ENCODE data around the gene SLC27A1. TPM values are rescaled to one million over a fixed set of nuclear protein-coding genes. Genes with fewer than 3 reads are reported as not detected.
"Not testable (repeated sequence)": the region's sequence is repeated elsewhere in the genome, so short reads cannot be mapped to it uniquely, and the experiment has no call there.

Gene SLC27A1
- total RNA-seq, 1 donor from 2014 or later = 15.5 TPM

DNA sequence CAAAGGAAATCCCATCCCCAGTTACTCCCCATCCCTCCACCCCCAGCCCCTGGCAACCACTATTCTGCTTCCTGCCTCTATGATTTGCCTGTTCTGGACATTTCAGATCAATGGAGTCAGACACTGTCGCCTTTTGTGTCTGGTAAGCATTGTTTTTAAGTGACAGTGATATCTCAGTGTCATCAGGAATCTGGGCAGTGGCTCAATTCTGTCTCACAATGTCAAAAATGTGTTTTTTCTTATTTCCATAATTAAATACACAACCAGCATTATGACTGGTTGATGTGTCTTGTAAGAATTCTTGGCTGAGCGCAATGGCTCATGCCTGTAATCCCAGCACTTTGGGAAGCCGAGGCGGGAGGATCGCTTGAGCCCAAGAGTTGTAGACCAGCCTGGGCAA lies 21.0 kb downstream of the SLC27A1 start:
- H3K27ac Mint-ChIP-seq = no peak overlapping the region
- DNase-seq (ENCODE audit: extremely low spot score, unreplicated experiment) = no peak
- no peaks in the 10 kb centered on the region for H3K27me3 Mint-ChIP-seq
- H3K4me1 Mint-ChIP-seq (ENCODE audit: unreplicated experiment) = peaks cover 20% of the 10 kb centered on the region
- TF ChIP-seq, protein P1, sequence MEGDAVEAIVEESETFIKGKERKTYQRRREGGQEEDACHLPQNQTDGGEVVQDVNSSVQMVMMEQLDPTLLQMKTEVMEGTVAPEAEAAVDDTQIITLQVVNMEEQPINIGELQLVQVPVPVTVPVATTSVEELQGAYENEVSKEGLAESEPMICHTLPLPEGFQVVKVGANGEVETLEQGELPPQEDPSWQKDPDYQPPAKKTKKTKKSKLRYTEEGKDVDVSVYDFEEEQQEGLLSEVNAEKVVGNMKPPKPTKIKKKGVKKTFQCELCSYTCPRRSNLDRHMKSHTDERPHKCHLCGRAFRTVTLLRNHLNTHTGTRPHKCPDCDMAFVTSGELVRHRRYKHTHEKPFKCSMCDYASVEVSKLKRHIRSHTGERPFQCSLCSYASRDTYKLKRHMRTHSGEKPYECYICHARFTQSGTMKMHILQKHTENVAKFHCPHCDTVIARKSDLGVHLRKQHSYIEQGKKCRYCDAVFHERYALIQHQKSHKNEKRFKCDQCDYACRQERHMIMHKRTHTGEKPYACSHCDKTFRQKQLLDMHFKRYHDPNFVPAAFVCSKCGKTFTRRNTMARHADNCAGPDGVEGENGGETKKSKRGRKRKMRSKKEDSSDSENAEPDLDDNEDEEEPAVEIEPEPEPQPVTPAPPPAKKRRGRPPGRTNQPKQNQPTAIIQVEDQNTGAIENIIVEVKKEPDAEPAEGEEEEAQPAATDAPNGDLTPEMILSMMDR (conservative IDR thresholded peaks at IDR 0.05) = no peak
- no peak overlapping the region for H3K4me3 Mint-ChIP-seq
- no peaks in the 10 kb centered on the region for H3K9me3 Mint-ChIP-seq
- H3K36me3 Mint-ChIP-seq = no peaks in the 10 kb centered on the region

DNA sequence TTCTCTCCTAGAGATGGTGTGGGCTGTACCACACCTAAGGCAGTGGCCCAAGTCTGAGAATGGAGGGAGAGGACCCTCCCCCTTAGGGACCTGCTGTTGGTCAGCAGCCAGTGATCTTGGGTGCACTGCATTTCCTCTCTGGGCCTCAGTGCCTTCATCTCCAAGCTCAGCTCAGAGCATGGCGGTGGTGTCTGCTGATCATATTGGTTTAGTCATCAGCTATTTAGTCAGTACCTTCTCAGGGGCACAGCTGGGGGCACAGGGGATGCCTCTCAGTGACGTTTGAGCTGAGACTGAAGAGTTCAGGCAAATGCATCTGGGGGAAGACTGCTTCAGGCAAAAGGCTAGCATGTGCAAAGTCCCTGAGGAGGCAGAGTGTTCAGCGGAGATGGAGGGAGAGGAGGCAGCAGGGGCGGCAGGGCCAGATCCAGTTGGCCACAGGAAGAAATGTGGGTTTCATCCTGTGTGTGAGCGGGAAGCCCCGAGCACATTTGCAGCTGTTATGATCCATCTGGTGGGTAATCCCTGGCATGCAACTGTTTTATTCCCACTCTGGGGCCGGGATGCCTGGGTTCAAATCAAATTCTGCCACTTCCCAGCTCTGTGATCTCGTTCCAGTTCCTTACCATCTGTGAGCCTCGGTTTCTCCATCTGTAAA lies 25.4 kb downstream of the SLC27A1 start:
- TF ChIP-seq, protein P1 (conservative IDR thresholded peaks at IDR 0.05) = no peak
- no peaks in the 10 kb centered on the region for H3K27me3 Mint-ChIP-seq
- H3K4me1 Mint-ChIP-seq (ENCODE audit: unreplicated experiment) = peaks cover 20% of the 10 kb centered on the region
- DNase-seq (ENCODE audit: extremely low spot score, unreplicated experiment) = no peak
- H3K9me3 Mint-ChIP-seq = no peaks in the 10 kb centered on the region
- H3K36me3 Mint-ChIP-seq = no peaks in the 10 kb centered on the region
- no peak overlapping the region for H3K27ac Mint-ChIP-seq
- H3K4me3 Mint-ChIP-seq = no peak overlapping the region

DNA sequence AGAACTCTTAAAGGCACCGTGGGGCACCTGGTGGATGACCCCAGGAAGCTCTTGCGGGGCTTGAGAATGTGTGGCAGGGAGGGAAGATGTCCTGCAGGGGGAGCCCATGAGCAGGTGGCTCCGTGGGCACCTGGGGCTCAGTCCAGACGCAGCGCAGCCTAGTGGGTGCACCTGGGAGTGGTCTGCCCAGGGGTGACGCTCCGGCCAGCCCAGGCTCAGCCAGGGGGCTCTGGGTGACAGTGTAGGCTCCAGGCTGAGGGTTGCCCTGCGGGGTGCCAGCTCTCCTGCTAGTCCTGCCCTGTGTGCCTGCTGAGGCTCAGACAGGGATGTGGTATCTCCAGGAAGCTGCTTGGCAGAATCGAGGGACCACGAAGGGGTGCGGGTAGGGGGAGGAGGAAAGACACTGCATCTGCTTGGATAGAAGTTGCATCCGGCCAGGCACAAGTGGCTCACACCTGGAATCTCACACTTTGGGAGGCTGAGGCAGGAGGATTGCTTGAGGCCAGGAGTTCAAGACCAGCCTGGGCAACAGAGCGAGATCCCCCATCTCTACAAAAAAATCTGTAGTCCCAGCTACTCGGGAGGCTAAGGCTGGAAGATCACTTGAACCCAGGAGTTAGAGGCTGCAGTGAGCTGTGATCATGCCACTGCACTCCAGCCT lies 26.1 kb downstream of the SLC27A1 start:
- Mint-ChIP-seq H3K27ac (no peak overlapping the region), H3K4me1 (ENCODE audit: unreplicated experiment) (peaks cover 20% of the 10 kb centered on the region), H3K36me3 (no peaks in the 10 kb centered on the region), H3K9me3 (no peaks in the 10 kb centered on the region), H3K27me3 (no peaks in the 10 kb centered on the region), H3K4me3 (no peak overlapping the region)
- DNase-seq (ENCODE audit: extremely low spot score, unreplicated experiment) = no peak
- TF ChIP-seq, protein P1 (conservative IDR thresholded peaks at IDR 0.05) = peak; percentile 85

DNA sequence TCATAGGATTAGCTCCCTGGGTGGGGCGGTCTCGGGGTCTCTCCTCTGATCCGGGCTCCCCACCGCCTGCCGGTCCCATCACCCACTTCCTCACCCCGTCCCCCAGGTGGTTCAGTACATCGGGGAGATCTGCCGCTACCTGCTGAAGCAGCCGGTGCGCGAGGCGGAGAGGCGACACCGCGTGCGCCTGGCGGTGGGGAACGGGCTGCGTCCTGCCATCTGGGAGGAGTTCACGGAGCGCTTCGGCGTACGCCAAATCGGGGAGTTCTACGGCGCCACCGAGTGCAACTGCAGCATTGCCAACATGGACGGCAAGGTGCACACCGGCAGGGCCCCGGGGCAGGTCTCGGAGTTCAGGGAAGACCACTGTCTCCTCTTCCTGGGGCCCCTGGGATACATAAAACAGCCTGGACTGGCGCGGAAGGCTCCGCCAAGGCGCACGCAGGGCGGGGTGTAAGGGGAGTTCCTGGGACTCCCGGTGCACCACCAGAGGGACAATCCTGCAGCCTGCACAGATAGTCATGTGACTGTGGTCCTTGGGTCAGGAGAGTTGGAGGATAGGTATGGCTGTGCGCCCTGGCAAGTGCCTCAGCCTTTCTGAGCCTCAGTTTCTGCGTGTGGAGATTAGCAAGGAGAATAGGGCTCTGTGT lies 26.9 kb downstream of the SLC27A1 start:
- Mint-ChIP-seq H3K4me3 (no peak overlapping the region), H3K4me1 (ENCODE audit: unreplicated experiment) (peaks cover 20% of the 10 kb centered on the region)

DNA sequence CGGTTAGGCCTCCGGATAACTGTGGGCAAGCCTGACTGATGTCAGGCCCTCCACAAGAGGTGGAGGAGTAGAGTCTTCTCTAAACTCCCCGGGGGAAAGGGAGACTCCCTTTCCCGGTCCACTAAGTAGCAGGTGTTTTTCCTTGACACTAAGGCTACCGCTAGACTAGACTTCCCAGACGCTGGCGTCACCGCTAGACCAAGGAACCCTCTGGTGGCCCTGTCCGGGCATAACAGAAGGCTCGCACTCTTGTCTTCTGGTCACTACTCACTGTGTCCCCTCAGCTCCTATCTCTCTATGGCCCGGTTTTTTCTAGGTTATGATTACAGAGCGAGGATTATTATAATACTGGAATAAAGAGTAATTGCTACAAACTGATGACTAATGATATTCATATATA lies 28.7 kb downstream of the SLC27A1 start:
- not testable (repeated sequence) for H3K4me3 Mint-ChIP-seq

More for the DNA sequence above, 26.9 kb downstream of the SLC27A1 start:
- no peaks in the 10 kb centered on the region for H3K36me3 Mint-ChIP-seq
- no peak for DNase-seq (ENCODE audit: extremely low spot score, unreplicated experiment)
- no peak overlapping the region for H3K27ac Mint-ChIP-seq
- H3K9me3 Mint-ChIP-seq = no peaks in the 10 kb centered on the region
- H3K27me3 Mint-ChIP-seq = no peaks in the 10 kb centered on the region
- TF ChIP-seq, protein P1 (conservative IDR thresholded peaks at IDR 0.05) = no peak

More for the DNA sequence above, 28.7 kb downstream of the SLC27A1 start:
- H3K36me3 Mint-ChIP-seq; H3K27ac Mint-ChIP-seq; DNase-seq (ENCODE audit: extremely low spot score, unreplicated experiment); H3K9me3 Mint-ChIP-seq; H3K27me3 Mint-ChIP-seq: not testable (repeated sequence)
- H3K4me1 Mint-ChIP-seq (ENCODE audit: unreplicated experiment) = peaks cover 20% of the 10 kb centered on the region
- TF ChIP-seq, protein P1 (conservative IDR thresholded peaks at IDR 0.05) = peak; percentile 51
